ENCODE data around the gene CHRM3. TPM values are rescaled to one million over a fixed set of nuclear protein-coding genes. Genes with fewer than 3 reads are reported as not detected.

CHRM3 gene
- total RNA-seq, 1 experiment from 2014 or later = 4.2 TPM

DNA sequence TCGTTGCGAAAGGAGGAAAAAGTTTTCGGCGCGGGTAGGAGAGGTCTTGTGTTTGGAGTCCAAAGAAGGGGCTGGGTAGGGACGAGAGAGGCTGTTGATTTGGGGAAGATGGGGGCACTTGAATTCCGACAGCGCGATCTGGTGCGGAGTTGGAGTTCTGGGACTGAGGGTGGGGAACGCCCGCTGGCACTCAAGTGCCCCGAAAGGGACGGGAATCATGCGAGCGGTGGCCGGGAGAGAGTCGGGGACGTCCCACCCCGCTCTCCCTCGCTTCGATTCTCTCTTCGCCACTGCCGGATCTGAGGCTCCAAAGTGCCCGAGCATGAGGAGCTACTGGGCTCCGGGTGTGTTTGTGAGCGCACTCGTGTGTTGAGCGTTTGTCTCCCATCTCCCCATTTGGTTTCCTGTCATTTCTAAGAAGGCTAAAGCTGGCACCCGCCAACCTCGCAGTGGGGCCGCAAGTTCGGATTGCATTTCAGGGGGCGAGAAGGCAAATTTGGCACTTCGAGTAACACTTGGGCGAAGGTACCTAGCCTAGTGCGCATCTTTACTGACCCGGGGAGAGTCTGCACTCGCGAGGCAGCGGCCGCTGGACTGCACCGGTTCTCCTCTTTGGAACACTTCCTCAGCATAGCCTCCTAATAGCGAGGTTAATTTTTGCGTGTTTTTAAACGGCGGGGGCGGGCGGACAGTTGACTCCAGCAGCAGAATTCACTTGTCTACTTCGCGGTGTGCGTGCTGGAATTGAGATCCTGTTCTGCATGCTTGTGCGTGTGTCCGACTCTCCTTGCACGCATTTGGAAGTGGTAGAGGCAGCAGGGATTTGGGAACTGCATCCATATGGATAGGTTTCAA is 1.2 kb downstream of the CHRM3 start:
- Histone ChIP-seq H4K5ac (ENCODE audit: insufficient read length, low read depth, low read length) (no peak overlapping the region), H3K56ac (ENCODE audit: insufficient read length, low read depth, low read length) (no peak overlapping the region), H3T11ph (ENCODE audit: low read length) (no peak overlapping the region), H3K4me2 (ENCODE audit: insufficient read depth, insufficient read length, low read length) (peak overlapping the region; percentile 66), H2AK5ac (ENCODE audit: insufficient read length, low read length) (no peak overlapping the region), H3K4me1 (ENCODE audit: insufficient read depth, low read length) (no peaks in the 10 kb centered on the region; the same call in 1 of the 2 replicates), H3K27me3 (ENCODE audit: insufficient read depth, low read length) (peaks cover 7% of the 10 kb centered on the region; the same call in 1 of the 2 replicates), H4K8ac (replicated peaks; ENCODE audit: insufficient read length, low read depth, low read length) (no peak overlapping the region), H2BK20ac (ENCODE audit: low read depth, low read length, poor library complexity, severe bottlenecking) (no peak overlapping the region), H3K4ac (ENCODE audit: low read depth, low read length) (no peak overlapping the region), H3K9me3 (ENCODE audit: control insufficient read depth, low read depth, low read length) (no peaks in the 10 kb centered on the region), H3K27ac (ENCODE audit: insufficient read length, low read depth, low read length) (no peak overlapping the region), H4K20me1 (ENCODE audit: control insufficient read depth, insufficient read depth, insufficient read length) (no peaks in the 10 kb centered on the region), H4K91ac (ENCODE audit: insufficient read length, low read depth, low read length) (no peak overlapping the region), H3K9ac (ENCODE audit: extremely low read depth, insufficient read length, low read length) (peak overlapping the region; percentile 4), H2BK15ac (ENCODE audit: low read depth, low read length) (no peak overlapping the region), H2BK12ac (ENCODE audit: insufficient read length, low read depth, low read length) (no peak overlapping the region), H3K18ac (ENCODE audit: insufficient read length, low read depth, low read length) (no peak overlapping the region), H2BK120ac (ENCODE audit: low read depth, low read length, poor library complexity, severe bottlenecking) (no peak overlapping the region), H2BK5ac (ENCODE audit: insufficient read length, low read length) (no peak overlapping the region), H3K23me2 (ENCODE audit: insufficient read length, low read depth, low read length, poor library complexity, severe bottlenecking) (peaks cover 25% of the 10 kb centered on the region), H3K23ac (ENCODE audit: insufficient read length, low read depth, low read length) (no peak overlapping the region), H3K14ac (ENCODE audit: insufficient read depth, low read length) (no peak overlapping the region), H2AFZ (ENCODE audit: low read length) (no peak overlapping the region), H3K79me2 (ENCODE audit: insufficient read depth, low read length) (no peaks in the 10 kb centered on the region), H3K79me1 (ENCODE audit: insufficient read depth, low read depth, low read length, poor library complexity, severe bottlenecking) (no peaks in the 10 kb centered on the region)
- Mint-ChIP-seq H3K27me3 (ENCODE audit: low read depth) (peaks cover 56% of the 10 kb centered on the region), H3K4me3 (peak overlapping the region; percentile 85 to 96), H3K9me3 (peaks cover 0 to 2% of the 10 kb centered on the region in 2 experiments; a peak in 3 of 5 replicates), H3K27ac (no peak overlapping the region; a peak in 1 of 7 replicates), H3K4me1 (peaks cover 17 to 23% of the 10 kb centered on the region in 2 experiments), H3K36me3 (ENCODE audit: insufficient read depth in 1 of 3, low read depth in 3 of 3) (no peaks in the 10 kb centered on the region; a peak in 1 of 7 replicates)
- no CpG with 5 or more reads among the region's 55 CpGs for WGBS (ENCODE audit: extremely low coverage, insufficient read length, low lambda C conversion rate)
- peak; percentile 50 for DNase-seq
- TF ChIP-seq, protein P1, sequence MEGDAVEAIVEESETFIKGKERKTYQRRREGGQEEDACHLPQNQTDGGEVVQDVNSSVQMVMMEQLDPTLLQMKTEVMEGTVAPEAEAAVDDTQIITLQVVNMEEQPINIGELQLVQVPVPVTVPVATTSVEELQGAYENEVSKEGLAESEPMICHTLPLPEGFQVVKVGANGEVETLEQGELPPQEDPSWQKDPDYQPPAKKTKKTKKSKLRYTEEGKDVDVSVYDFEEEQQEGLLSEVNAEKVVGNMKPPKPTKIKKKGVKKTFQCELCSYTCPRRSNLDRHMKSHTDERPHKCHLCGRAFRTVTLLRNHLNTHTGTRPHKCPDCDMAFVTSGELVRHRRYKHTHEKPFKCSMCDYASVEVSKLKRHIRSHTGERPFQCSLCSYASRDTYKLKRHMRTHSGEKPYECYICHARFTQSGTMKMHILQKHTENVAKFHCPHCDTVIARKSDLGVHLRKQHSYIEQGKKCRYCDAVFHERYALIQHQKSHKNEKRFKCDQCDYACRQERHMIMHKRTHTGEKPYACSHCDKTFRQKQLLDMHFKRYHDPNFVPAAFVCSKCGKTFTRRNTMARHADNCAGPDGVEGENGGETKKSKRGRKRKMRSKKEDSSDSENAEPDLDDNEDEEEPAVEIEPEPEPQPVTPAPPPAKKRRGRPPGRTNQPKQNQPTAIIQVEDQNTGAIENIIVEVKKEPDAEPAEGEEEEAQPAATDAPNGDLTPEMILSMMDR (conservative IDR thresholded peaks at IDR 0.05) = no peak

Data from H9 (cell line).